Measurements from ENCODE around the gene ADD1.

Gene ADD1

DNA sequence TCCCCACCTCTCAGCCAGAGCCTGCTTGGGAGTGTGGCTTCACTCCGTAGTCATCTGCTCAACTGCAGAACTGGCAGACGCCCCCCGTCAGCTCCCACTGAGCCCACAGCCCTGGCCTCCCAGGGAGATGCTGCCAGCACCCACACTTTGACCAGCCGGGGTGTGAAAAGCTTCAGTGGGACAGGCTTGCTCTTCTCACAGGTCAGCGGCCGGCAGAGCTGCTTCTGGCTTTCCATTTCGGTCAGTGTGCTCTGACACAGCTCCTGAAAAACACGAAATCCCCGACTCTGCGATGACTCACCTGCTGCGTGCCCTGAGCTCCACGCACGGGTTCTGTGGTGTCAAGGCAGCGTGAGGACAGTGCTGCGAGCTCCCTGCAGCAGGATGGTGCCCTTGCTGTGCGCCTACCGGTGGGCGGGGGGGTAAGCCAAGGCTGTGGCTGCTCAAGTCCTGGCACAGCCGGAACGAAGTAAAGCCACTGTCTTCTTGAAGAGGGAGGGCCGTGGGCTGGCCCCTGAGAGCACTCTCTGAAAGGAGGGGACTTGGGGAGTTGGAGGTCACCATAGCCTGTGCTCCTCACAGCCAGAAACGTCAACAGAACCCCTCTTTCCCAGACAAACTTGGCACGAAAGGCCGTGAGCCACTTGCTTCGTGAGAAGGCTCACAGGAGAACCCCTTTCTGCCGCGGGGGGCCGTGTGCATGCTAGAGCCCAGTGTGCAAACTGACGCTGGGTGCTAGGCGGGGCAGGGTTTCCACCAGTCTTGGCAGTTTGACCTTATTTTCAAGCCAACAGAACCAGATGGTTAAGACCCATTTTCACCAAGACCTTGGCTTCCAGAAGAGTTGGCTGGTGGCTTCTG lies 96.0 kb downstream of the ADD1 start:
- H3K4me3 ChIP-seq (ENCODE audit: control insufficient read depth, low read depth, low read length) = no peak overlapping the region
- no peak for DNase-seq (ENCODE audit: low read depth)
- TF ChIP-seq, protein P1, sequence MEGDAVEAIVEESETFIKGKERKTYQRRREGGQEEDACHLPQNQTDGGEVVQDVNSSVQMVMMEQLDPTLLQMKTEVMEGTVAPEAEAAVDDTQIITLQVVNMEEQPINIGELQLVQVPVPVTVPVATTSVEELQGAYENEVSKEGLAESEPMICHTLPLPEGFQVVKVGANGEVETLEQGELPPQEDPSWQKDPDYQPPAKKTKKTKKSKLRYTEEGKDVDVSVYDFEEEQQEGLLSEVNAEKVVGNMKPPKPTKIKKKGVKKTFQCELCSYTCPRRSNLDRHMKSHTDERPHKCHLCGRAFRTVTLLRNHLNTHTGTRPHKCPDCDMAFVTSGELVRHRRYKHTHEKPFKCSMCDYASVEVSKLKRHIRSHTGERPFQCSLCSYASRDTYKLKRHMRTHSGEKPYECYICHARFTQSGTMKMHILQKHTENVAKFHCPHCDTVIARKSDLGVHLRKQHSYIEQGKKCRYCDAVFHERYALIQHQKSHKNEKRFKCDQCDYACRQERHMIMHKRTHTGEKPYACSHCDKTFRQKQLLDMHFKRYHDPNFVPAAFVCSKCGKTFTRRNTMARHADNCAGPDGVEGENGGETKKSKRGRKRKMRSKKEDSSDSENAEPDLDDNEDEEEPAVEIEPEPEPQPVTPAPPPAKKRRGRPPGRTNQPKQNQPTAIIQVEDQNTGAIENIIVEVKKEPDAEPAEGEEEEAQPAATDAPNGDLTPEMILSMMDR (IDR thresholded peaks at IDR 0.05; ENCODE audit: control insufficient read depth, insufficient read depth, low read depth, low read length, missing control alignments) = no peak

DNA sequence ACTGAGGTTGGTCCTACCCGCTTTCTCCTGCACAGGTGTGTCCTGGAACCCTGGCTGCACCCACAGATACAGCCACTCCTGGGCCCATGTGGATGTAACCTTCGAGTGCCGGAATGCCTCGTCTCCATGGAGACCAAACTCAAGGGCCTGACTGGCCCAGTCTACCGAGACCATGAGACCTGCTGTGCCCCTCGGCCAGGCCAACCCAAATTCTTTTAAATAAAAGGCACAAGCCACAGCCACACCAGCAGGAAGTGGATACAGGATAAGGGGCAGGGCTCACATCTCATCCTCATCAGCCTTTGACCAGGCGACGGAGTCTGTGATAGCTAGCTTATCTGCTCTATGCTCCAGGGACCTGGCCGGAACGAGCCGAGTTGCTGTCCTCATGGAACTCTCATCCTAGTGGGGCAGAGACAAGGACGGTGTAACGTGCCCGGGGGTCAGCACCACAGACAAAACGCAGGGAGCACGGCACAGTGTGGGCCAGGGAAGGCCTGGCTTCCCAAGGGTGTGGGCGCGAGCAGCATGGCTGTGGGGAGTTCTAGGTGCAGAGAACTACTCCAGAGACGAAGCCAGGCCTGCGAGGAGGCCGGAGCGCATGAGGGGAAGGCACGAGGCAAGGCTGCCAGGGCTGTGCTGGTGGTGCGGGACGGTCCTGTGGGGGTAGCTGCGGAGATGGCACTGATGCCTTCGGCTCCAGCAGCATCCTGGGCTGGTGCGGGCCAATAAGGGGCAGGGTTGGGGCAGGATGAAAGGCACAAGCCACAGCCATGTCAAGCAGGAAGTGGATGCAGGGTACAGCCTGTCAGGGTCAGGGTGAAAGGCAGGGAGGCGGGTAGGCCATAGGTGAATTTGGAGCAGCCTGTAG lies 96.9 kb downstream of the ADD1 start:
- TF ChIP-seq, protein P1 (IDR thresholded peaks at IDR 0.05; ENCODE audit: control insufficient read depth, insufficient read depth, low read depth, low read length, missing control alignments) = no peak
- no peak for DNase-seq (ENCODE audit: low read depth)
- H3K4me3 ChIP-seq (ENCODE audit: control insufficient read depth, low read depth, low read length) = no peak overlapping the region

DNA sequence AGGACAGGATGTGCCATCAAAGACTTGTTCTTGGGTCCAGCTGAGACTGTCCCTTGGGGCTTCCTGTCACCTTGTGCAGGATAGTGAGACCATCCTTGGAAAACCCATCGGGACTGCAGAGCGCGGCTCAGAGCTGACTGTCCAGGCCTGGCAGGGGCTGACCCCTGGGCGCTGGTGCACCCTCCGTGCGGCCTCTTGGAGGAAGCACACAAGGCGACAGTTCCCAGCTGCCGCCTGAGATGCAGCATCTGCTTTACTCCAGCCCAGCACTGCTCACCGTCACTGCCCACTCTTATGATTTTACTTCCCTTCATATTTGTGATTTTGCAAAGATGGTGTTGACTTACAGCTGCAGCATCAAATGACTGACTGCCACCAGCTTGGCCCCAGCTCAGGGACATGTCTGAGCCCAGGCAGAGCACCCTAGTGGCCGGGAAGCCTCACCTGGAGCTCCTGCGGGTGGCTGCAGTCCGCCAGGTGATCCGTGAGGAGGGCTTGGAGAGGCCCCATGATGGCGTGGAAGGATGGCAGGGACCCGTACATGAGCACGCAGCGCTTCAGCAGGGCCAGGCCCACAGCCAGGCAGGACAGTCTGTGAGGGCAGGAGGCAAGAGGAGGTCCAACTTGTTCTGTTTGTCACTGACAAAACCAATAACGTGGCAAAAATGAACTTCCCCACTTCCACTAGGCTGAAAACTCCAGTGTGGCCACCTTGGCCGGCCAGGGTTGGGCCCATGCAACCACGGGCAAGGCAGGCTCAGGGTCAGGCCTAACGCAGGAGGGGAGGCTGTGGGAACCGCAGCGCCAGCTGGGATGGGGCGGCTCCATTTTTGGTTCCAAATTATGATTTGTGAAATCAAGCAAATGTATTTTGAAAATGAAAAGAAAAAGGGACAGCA lies 97.7 kb downstream of the ADD1 start:
- no peak overlapping the region for H3K4me3 ChIP-seq (ENCODE audit: control insufficient read depth, low read depth, low read length)
- no peak for DNase-seq (ENCODE audit: low read depth)
- TF ChIP-seq, protein P1 (IDR thresholded peaks at IDR 0.05; ENCODE audit: control insufficient read depth, insufficient read depth, low read depth, low read length, missing control alignments) = no peak

DNA sequence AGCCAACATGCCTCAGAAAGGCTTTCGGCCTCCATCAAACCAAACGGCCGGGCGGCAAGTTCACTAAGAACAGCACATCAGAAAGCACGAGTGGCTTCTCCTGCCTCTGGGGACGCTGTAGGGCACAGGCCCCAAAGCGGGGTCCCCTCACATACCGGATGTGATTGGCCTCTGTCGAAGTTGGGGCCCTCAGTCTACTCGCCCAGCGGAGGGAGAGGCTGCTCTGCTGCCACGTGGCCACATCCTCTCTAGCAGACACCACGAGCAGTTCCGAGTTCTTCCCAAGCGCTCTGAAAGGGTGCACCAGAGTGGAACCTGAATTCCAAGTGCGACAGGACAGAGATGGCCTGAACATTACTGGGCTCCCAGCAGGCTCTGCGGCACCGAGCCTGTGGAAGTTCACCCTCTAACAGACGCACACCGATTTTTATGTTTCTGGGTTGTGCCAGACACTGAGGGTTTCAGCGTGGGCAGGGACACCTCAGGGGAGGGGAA lies 98.4 kb downstream of the ADD1 start:
- no peak overlapping the region for H3K4me3 ChIP-seq (ENCODE audit: control insufficient read depth, low read depth, low read length)
- DNase-seq (ENCODE audit: low read depth) = no peak
- TF ChIP-seq, protein P1 (IDR thresholded peaks at IDR 0.05; ENCODE audit: control insufficient read depth, insufficient read depth, low read depth, low read length, missing control alignments) = no peak

DNA sequence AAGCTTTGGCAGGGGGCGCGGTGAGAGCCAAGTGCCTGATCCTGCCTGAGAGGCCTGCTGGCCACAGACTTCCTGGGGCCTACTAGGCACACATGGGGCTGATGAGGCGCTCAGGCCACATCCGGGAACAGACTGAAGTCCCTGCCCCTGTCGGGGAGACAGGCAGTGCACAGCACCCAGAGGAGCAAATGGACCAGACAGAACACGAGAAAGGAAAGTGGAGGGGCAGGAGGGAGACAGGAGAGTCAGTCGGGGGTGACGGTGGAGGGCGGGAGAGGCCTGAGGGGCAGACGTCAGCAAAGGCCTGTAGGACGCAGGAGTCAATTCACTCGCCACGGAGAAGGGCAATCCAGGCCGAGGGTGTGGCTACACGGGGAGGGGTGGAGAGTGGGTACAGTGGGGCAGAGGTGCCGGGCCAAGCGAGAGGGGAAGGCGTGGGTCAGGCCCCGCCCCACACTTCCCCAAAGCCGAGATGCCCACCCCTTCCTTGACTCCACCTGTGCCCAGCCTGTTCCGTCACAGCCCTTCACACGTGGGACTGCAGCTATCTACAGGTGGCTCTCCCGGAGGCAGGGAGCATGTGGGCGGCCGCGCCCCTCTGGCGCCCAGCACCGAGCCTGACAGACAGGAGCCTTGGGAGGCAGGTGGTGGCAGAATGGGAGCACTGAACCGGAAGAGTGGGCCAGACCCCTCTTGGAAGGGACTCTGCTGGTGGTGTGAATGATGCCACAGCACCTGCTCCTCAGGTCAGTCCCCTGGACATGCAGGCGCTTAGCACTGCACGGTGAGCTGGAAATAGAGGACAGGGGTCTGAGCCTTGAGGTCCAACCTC lies 99.1 kb downstream of the ADD1 start:
- TF ChIP-seq, protein P1 (IDR thresholded peaks at IDR 0.05; ENCODE audit: control insufficient read depth, insufficient read depth, low read depth, low read length, missing control alignments) = no peak
- no peak for DNase-seq (ENCODE audit: low read depth)
- no peak overlapping the region for H3K4me3 ChIP-seq (ENCODE audit: control insufficient read depth, low read depth, low read length)

All from AG09309 (cell line).